NCI-H1436 (cell line): ENCODE data around the gene CTDP1.
A peak's percentile ranks its signal among the peaks of the same experiment; 100 is the strongest.

Experiments used
- DNase-seq: peaks from one replicate; lab custom pipeline; 2025; lab: John Stamatoyannopoulos, UW

CTDP1 gene

GRCh38 chr18:79644666-79645057 lies 34.9 kb upstream of the CTDP1 start:
- DNase-seq, result peak; percentile 41

GRCh38 chr18:79645291-79645983 lies 34.2 kb upstream of the CTDP1 start:
- no peak for DNase-seq

- no peak for DNase-seq
These were observed 32.3 kb upstream of the CTDP1 start for GRCh38 chr18:79647307-79647706.

- DNase-seq, result no peak
These were observed 28.6 kb upstream of the CTDP1 start for GRCh38 chr18:79650959-79651358.

- DNase-seq, result no peak
These were observed 22.1 kb upstream of the CTDP1 start for GRCh38 chr18:79657342-79657996.

- DNase-seq, result no peak
These were observed 21.2 kb upstream of the CTDP1 start for GRCh38 chr18:79658366-79658765.

- no peak for DNase-seq
These were observed 19.9 kb upstream of the CTDP1 start for GRCh38 chr18:79659733-79660132.

- no peak for DNase-seq
These were observed 17.6 kb upstream of the CTDP1 start for GRCh38 chr18:79662034-79662433.

GRCh38 chr18:79662439-79662838 lies 17.2 kb upstream of the CTDP1 start:
- DNase-seq, result no peak

GRCh38 chr18:79664525-79665125 lies 15.0 kb upstream of the CTDP1 start:
- no peak for DNase-seq

- no peak for DNase-seq
These were observed 11.4 kb upstream of the CTDP1 start for GRCh38 chr18:79668203-79668602.

GRCh38 chr18:79672490-79673276 lies 6.9 kb upstream of the CTDP1 start:
- DNase-seq, result no peak

- DNase-seq, result no peak
These were observed 2.4 kb upstream of the CTDP1 start for GRCh38 chr18:79677221-79677620.

- no peak for DNase-seq
These were observed 1.8 kb upstream of the CTDP1 start for GRCh38 chr18:79677840-79678239.

- DNase-seq, result peak; percentile 99
These were observed 695 bp upstream of the CTDP1 start for GRCh38 chr18:79678665-79679551.

- DNase-seq, result no peak
These were observed 687 bp downstream of the CTDP1 start for GRCh38 chr18:79680100-79680879.

- DNase-seq, result no peak
These were observed 1.3 kb downstream of the CTDP1 start for GRCh38 chr18:79680891-79681339.

- DNase-seq, result no peak
These were observed 2.1 kb downstream of the CTDP1 start for GRCh38 chr18:79681484-79682387.

- no peak for DNase-seq
These were observed 2.9 kb downstream of the CTDP1 start for GRCh38 chr18:79682481-79682880.
